SK-N-SH (cell line): ENCODE data around the gene ERMAP.

ENCODE experiments used
- CTCF ChIP-seq: fragments of 200-600 bp; sonication (generic); IDR thresholded peaks from 2 replicates; pipeline ENCODE4 v1.6.1; 2017; ENCODE audit warnings: antibody characterized with exemption, mild to moderate bottlenecking, moderate library complexity
- ELF1 ChIP-seq: IDR thresholded peaks from 2 replicates; pipeline ENCODE4 v1.4.0; 2012
- EZH2phosphoT487 ChIP-seq: fragments of 200-600 bp; sonication (generic); IDR thresholded peaks from 2 replicates; pipeline ENCODE4 v1.6.1; 2017; ENCODE audit warnings: low read depth, mixed run types, mild to moderate bottlenecking, antibody characterized with exemption, moderate library complexity, borderline replicate concordance
- FOXJ3 ChIP-seq: sonication (generic); formaldehyde crosslinking; IDR thresholded peaks from 2 replicates; pipeline ENCODE4 v1.5.1; 2020; ENCODE audit warnings: mild to moderate bottlenecking, missing genetic modification reagents
- FOXM1 ChIP-seq: IDR thresholded peaks from 2 replicates; pipeline ENCODE4 v1.4.0; 2012; ENCODE audit warnings: low read depth, mild to moderate bottlenecking
- GATA2 ChIP-seq: sonication (generic); formaldehyde crosslinking; IDR thresholded peaks from 2 replicates; pipeline ENCODE4 v1.5.0; 2020; ENCODE audit warnings: mild to moderate bottlenecking, missing genetic modification reagents
- MAX ChIP-seq: IDR thresholded peaks from 2 replicates; pipeline ENCODE4 v1.4.0; 2012; ENCODE audit warnings: low read depth
- REST ChIP-seq: IDR thresholded peaks from 2 replicates; pipeline ENCODE4 v1.6.1; 2012; ENCODE audit warnings: mild to moderate bottlenecking, low read depth, low read length, moderate library complexity
- RXRA ChIP-seq: IDR thresholded peaks from 2 replicates; pipeline ENCODE4 v1.4.0; 2012; ENCODE audit warnings: low read depth, mild to moderate bottlenecking, borderline replicate concordance
- SIN3A ChIP-seq: IDR thresholded peaks from 2 replicates; pipeline ENCODE4 v1.6.1; 2012; ENCODE audit warnings: low read depth, mild to moderate bottlenecking, low read length, moderate library complexity, borderline replicate concordance
- TAF1 ChIP-seq: IDR thresholded peaks from 2 replicates; pipeline ENCODE4 v1.6.1; 2012; ENCODE audit warnings: low read depth, mild to moderate bottlenecking, low read length, moderate library complexity, borderline replicate concordance
- USF1 ChIP-seq: IDR thresholded peaks from 2 replicates; pipeline ENCODE4 v1.4.0; 2012; ENCODE audit warnings: low read depth, borderline replicate concordance
- USF2 ChIP-seq: fragments of 150-350 bp; IDR thresholded peaks from 2 replicates; pipeline ENCODE4 v1.6.1; 2017; ENCODE audit warnings: antibody characterized with exemption, low read length, low read depth, borderline replicate concordance

GRCh38 chr1:42779725-42780124, 37.2 kb upstream of the ERMAP start:
- TF ChIP-seq EZH2phosphoT487 (no peak), CTCF (no peak), SIN3A (no peak), MAX (no peak), FOXM1 (no peak), USF1 (no peak), USF2 (no peak), GATA2 (CRISPR knock-in tag) (no peak), FOXJ3 (no peak), REST (no peak), RXRA (no peak), TAF1 (no peak), ELF1 (no peak)
